IMR-90 (cell line): Measurements from ENCODE around the gene RIOK1. TPM values are rescaled to one million over a fixed set of nuclear protein-coding genes. Genes with fewer than 3 reads are reported as not detected.
"Not testable (repeated sequence)": the region's sequence is repeated elsewhere in the genome, so short reads cannot be mapped to it uniquely, and the experiment has no call there.

Experiments used
- ATAC-seq: fragments of 200-7000 bp; cut with Tn5 transposase; 2 replicates; pipeline ENCODE4 v1.9.1; 2020; ENCODE audit warnings: low read depth, mild to moderate bottlenecking, moderate library complexity
- BruUV-seq: library from RNA; stranded (reverse); fragments of 400-500 nt; replicated peaks from 2 replicates; lab custom pipeline; 2021; lab: Mats Ljungman, UMichigan
- CTCF ChIA-PET: fragments of 300-600 bp; formaldehyde crosslinking; extraction: SDS; loops from one replicate; lab custom pipeline; 2021; ENCODE audit warnings: antibody characterized with exemption; lab: Yijun Ruan, JAX
- POLR2A ChIA-PET: fragments of 300-600 bp; sonication (Branson Sonifier 250); formaldehyde crosslinking; loops from one replicate; lab custom pipeline; 2022; ENCODE audit warnings: antibody characterized with exemption; ENCODE audit not compliant: unreplicated experiment; lab: Charles Lee
- DNase-seq: peaks from one replicate; pipeline ENCODE4 v3.0.0; 2013
- H2AFZ ChIP-seq: replicated peaks from 2 replicates; pipeline ENCODE3; 2013; ENCODE audit warnings: low read length, mild to moderate bottlenecking; ENCODE audit not compliant: poor library complexity
- H2AK5ac ChIP-seq: 2 replicates; pipeline ENCODE4 v1.6.1; 2013; ENCODE audit warnings: low read depth, low read length, inconsistent platforms
- H2AK9ac ChIP-seq: replicated peaks from 2 replicates; pipeline ENCODE3; 2013; ENCODE audit warnings: mild to moderate bottlenecking, low read depth, low read length, moderate library complexity; ENCODE audit not compliant: poor library complexity
- H2BK120ac ChIP-seq: 2 replicates; pipeline ENCODE4 v1.6.1; 2013; ENCODE audit warnings: low read depth, low read length, inconsistent platforms
- H2BK15ac ChIP-seq: 3 replicates; pipeline ENCODE4 v1.6.1; 2013; ENCODE audit warnings: low read depth, low read length, inconsistent platforms
- H2BK20ac ChIP-seq: 2 replicates; pipeline ENCODE4 v1.6.1; 2013; ENCODE audit warnings: low read depth, mild to moderate bottlenecking, inconsistent platforms, low read length, moderate library complexity
- H2BK5ac ChIP-seq: 2 replicates; pipeline ENCODE4 v1.6.1; 2013; ENCODE audit warnings: mild to moderate bottlenecking, low read depth, low read length, inconsistent platforms; ENCODE audit not compliant: poor library complexity, severe bottlenecking
- H3K14ac ChIP-seq: replicated peaks from 2 replicates; pipeline ENCODE4 v1.6.1; 2013; ENCODE audit warnings: low read depth, low read length, inconsistent platforms
- H3K18ac ChIP-seq: 2 replicates; pipeline ENCODE4 v1.6.1; 2013; ENCODE audit warnings: low read depth, low read length, control low read depth
- H3K23ac ChIP-seq: 2 replicates; pipeline ENCODE4 v1.6.1; 2013; ENCODE audit warnings: low read depth, low read length, inconsistent platforms
- H3K27ac ChIP-seq: 2 replicates; pipeline ENCODE4 v1.5.1; 2013; ENCODE audit warnings: mild to moderate bottlenecking, control low read depth, low read length; ENCODE audit not compliant: insufficient read depth
- H3K27me3 ChIP-seq: 2 replicates; pipeline ENCODE4 v1.6.1; 2013; ENCODE audit warnings: low read length; ENCODE audit not compliant: control insufficient read depth, insufficient read depth
- H3K36me3 ChIP-seq: 2 replicates; pipeline ENCODE4 v1.6.1; 2013; ENCODE audit warnings: low read length, mixed read lengths; ENCODE audit not compliant: control insufficient read depth, insufficient read depth
- H3K4ac ChIP-seq: 2 replicates; pipeline ENCODE4 v1.6.1; 2013; ENCODE audit warnings: low read depth, low read length, inconsistent platforms
- H3K4me1 ChIP-seq: 2 replicates; pipeline ENCODE4 v1.6.1; 2013; ENCODE audit warnings: low read length, mixed read lengths; ENCODE audit not compliant: control insufficient read depth, insufficient read depth
- H3K4me2 ChIP-seq: 2 replicates; pipeline ENCODE4 v1.6.1; 2013; ENCODE audit warnings: low read depth, mild to moderate bottlenecking, control low read depth, low read length, moderate library complexity
- H3K4me3 ChIP-seq: 2 replicates; pipeline ENCODE4 v1.5.1; 2013; ENCODE audit warnings: low read depth, mild to moderate bottlenecking, control low read depth, low read length, moderate library complexity; ENCODE audit not compliant: insufficient read depth
- H3K56ac ChIP-seq: 2 replicates; pipeline ENCODE4 v1.6.1; 2013; ENCODE audit warnings: low read length, inconsistent platforms; ENCODE audit not compliant: insufficient read depth; ENCODE audit errors: extremely low read depth
- H3K79me1 ChIP-seq, 2 experiments: 2 replicates each; pipeline ENCODE4 v1.6.1; 2013; ENCODE audit warnings: low read length in 2 of 2, inconsistent platforms in 1 of 2, low read depth in 1 of 2
- H3K9ac ChIP-seq: 2 replicates; pipeline ENCODE4 v1.6.1; 2013; ENCODE audit warnings: low read depth, low read length, control low read depth
- H3K9me1 ChIP-seq: 2 replicates; pipeline ENCODE4 v1.6.1; 2013; ENCODE audit warnings: low read length, inconsistent platforms; ENCODE audit not compliant: insufficient read depth
- H3K9me3 ChIP-seq: 2 replicates; pipeline ENCODE4 v1.6.1; 2013; ENCODE audit warnings: low read length; ENCODE audit not compliant: control insufficient read depth, insufficient read depth
- H4K20me1 ChIP-seq: 2 replicates; pipeline ENCODE4 v1.6.1; 2013; ENCODE audit warnings: low read length, inconsistent platforms; ENCODE audit not compliant: insufficient read depth
- H4K5ac ChIP-seq: 2 replicates; pipeline ENCODE4 v1.6.1; 2013; ENCODE audit warnings: mild to moderate bottlenecking, low read depth, low read length, control low read depth
- H4K8ac ChIP-seq, 2 experiments: 2 replicates each; pipeline ENCODE4 v1.6.1; 2013; ENCODE audit warnings: low read depth in 2 of 2, low read length in 2 of 2, control low read depth in 1 of 2, inconsistent platforms in 1 of 2
- H4K91ac ChIP-seq: 2 replicates; pipeline ENCODE4 v1.6.1; 2013; ENCODE audit warnings: low read depth, low read length, inconsistent platforms; ENCODE audit not compliant: insufficient read depth
- WGBS, 2 experiments: methylation state at CpG; one replicate each; pipeline versions ENCODE4 v1.1.5 to v1.1.7; 2013; ENCODE audit warnings: missing lambda C conversion rate in 2 of 2; ENCODE audit not compliant: insufficient read length in 1 of 2; ENCODE audit errors: extremely low coverage in 2 of 2; 5-methylcytosine and 5-hydroxymethylcytosine counted together
- dilution Hi-C: fragments of 300-500 bp; cut with HindIII; formaldehyde crosslinking; loops from one replicate; pipeline ENCODE4 v1.14.3; 2018; ENCODE audit warnings: low sequenced_read_pairs; ENCODE audit not compliant: unreplicated experiment
- in situ Hi-C: fragments of 300-500 bp; cut with MboI; formaldehyde crosslinking; loops from 3 replicates; pipeline ENCODE4 v1.14.3; 2019; ENCODE audit warnings: low sequenced_read_pairs, inconsistent platforms, mixed read lengths
- intact Hi-C: fragments of 100-400 bp; cut with micrococcal nuclease; formaldehyde crosslinking; loops from 2 replicates; pipeline ENCODE4 v1.10.0; 2022
- polyA plus RNA-seq, 3 experiments: library from polyadenylated mRNA; depleted of rRNA; stranded (reverse); fragments of >200 nt; gene quantifications; 2 replicates each; pipeline ENCODE4 v1.2.3, GENCODE V29; 2012; ENCODE audit warnings: low replicate concordance in 1 of 3
- total RNA-seq: library from RNA; depleted of rRNA; stranded (reverse); fragments of >200 nt; gene quantifications from 2 replicates; pipeline ENCODE4 v1.2.3, GENCODE V29; 2012

RIOK1 gene
- total and polyA plus RNA-seq, 2 of the 4 experiments (the other 2 are of a cell fraction), result 17.0 to 17.8 TPM

DNA sequence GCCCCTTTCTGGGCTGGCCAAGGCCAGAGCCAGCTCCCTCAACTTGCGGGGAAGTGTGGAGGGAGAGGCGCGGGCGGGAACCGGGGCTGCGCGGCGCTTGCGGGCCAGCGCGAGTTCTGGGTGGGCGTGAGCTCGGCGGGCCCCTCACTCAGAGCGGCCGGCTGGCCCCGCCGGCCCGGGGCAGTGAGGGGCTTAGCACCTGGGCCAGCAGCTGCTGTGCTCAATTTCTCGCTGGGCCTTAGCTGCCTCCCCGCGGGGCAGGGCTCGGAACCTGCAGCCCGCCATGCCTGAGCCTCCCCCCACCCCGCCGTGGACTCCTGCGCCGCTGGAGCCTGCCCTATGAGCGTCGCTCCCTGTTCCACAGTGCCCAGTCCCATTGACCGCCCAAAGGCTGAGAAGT lies 66.7 kb downstream of the RIOK1 start:
- H4K91ac ChIP-seq, H2BK5ac ChIP-seq, H4K8ac ChIP-seq, DNase-seq, H4K5ac ChIP-seq, H3K36me3 ChIP-seq, ATAC-seq, H2AK5ac ChIP-seq, H2BK120ac ChIP-seq, H3K9me3 ChIP-seq, H2BK20ac ChIP-seq, H2BK15ac ChIP-seq, H3K23ac ChIP-seq, H3K4me3 ChIP-seq, H2AK9ac ChIP-seq, H3K9me1 ChIP-seq, H3K56ac ChIP-seq, in situ Hi-C loops, H3K27ac ChIP-seq, H3K4ac ChIP-seq, BruUV-seq, CTCF ChIA-PET, H3K14ac ChIP-seq, H3K18ac ChIP-seq, H3K4me1 ChIP-seq, H3K79me1 ChIP-seq, H4K20me1 ChIP-seq, H3K9ac ChIP-seq, H2AFZ ChIP-seq, POLR2A ChIA-PET, dilution Hi-C loops, H3K27me3 ChIP-seq, H3K4me2 ChIP-seq, intact Hi-C loops: not testable (repeated sequence)
- WGBS, 2 experiments, result 100% methylated on average over 9 of the region's 31 CpGs; no CpG with 5 or more reads in 1 of the 2 experiments
